ENCODE data around the gene IL4R.
"Not testable (repeated sequence)": the region's sequence is repeated elsewhere in the genome, so short reads cannot be mapped to it uniquely, and the experiment has no call there.

Gene IL4R

DNA sequence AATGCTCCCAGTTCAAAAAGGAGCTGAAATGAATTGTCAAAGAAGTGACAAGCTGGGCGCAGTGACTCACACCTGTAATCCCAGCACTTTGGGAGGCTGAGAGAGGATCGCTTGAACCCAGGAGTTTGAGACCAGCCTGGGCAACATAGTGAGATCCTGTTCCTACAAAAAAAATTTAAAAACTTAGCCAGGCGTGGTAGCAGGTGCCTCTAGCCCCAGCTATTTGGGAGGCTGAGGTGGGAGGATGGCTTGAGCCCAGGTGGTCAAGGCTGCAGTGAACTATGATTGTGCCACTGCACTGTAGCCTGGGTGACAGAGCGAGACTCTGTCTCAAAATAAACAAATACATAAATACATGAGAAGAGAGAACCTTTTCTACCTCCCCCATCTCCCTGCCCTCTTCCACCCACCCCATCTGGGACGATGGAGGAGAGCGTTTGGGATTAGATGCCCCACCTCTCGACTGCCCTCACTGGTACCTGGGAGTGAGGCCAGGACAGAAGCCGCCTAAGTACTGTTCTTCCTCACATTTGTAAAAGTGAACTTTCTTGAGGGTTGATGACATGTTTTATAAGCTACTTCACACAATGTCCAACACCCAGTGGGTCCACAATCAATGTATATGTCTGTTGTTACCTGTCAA, 2.4 kb downstream of the IL4R start:
- DNase-seq: no peak

DNA sequence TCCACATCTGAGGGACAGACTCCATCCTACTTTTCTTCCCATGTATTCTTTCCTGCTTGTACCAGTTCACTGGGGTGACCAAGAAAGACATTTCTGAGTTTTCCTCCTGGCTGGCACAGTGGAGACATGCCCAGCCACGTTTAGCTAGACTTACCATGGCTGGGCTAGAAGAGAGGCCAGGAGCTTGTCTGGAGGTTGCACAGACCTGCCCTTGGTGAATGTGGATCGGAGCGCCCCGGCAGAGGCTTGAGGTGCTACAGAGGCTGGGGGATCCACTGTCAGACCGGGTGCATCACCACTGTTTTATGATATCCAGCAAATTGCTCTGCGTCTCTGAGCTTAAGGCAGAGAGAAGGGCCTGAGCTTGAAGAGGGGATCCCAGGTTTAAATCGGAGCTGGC, 3.5 kb downstream of the IL4R start:
- no peak for DNase-seq

DNA sequence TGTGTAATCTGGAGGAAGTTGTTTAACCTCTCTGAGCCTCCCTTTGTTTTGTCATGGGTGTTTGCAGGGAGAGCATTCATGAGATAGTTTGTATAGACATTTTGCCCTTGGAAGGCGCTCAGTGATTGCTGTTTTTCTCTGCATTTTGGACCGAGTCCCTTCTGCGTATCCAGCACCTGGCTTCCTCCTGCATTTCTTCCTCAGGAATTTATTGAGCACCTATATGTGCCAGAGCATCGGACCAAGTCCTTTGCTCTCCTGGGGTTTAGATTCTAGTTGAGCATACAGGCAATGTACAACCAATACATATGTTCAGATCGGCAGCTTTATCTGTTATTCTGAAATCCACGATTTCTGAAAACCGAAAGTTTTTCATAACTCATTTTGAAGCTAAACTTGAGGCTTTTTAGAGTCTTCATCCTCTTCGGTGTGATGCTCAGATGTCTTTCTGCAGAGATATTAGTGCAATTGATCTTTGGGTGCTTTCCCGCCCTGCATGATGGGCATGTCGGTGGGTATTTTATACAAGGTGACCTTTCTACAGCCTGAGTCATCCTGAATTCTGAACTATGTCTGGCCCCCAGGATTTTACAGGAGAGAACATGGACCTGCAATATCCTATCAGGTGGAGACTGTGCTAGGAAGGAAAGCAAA, 4.1 kb downstream of the IL4R start:
- DNase-seq: no peak

DNA sequence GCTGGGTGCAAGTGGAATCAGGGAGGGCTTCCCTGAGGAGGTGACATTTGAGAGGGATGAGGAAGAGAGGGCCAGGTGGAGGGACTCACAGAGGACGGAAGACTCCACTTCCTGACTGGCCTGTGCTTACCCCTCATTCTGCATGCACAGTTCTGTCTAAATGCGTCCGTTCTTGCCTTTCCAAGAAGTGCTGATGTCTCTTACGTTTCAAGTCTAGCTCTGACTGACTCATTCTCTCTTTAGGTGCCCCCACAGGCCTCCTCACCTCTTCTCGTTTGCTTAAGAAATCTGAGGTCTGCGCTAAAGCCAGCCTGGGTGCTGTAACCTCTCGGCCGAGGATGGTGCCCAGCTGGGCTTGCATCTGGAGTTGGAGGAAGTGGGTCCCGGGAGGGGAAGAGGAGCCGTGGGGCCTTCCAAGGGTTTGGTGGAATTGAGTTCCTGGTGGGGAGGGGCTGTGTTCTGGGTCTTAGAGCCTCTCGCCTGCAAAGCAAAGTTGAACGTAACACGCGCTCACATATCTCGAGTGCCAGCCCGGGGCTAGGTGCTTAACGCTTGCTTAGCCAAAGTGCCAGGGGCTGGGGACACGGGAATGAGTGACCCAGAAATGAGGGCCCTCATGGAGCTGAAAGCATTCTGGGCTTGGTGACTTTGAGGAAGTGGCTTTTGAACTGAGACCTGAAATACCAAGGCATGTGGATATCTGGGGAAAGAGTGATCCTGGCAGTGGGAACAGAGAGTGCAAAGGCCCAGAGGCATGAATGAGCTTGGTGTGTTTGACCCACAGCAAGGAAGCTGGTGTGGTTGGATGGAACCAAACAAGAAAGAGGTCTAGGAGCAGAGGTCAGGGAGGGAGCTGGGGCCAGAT, 4.8 kb downstream of the IL4R start:
- DNase-seq: no peak

DNA sequence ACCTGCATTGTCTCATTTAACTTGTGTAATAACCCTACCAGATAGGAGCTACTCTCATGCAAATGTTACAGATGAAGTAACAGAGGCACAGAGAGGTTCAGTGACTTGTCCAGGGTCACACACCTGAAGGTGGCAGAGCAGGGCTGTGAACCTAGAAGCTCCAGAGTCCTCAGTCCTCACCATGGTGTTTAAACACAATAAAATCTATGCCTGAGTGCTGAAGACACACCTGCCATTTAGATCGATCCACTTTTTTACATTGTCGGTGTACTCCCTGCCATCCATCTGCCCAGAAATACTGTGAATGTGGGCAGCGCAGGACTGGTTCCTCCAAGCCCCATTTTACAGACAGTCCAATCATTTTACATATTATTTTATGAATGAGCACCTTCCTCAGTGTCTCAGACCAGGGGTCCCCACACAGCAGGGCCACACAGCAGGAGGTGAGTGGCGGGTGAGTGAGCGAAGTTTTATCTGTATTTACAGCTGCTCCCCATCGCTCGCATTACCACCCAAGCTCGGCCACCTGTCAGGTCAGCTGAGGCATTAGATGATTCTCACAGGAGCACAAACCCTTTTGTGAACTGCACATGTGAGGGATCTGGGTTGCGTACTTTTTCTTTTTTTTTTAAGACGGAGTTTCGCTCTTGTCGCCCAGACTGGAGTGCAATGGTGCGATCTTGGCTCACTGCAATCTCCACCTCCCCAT, 5.6 kb downstream of the IL4R start:
- no peak for DNase-seq

DNA sequence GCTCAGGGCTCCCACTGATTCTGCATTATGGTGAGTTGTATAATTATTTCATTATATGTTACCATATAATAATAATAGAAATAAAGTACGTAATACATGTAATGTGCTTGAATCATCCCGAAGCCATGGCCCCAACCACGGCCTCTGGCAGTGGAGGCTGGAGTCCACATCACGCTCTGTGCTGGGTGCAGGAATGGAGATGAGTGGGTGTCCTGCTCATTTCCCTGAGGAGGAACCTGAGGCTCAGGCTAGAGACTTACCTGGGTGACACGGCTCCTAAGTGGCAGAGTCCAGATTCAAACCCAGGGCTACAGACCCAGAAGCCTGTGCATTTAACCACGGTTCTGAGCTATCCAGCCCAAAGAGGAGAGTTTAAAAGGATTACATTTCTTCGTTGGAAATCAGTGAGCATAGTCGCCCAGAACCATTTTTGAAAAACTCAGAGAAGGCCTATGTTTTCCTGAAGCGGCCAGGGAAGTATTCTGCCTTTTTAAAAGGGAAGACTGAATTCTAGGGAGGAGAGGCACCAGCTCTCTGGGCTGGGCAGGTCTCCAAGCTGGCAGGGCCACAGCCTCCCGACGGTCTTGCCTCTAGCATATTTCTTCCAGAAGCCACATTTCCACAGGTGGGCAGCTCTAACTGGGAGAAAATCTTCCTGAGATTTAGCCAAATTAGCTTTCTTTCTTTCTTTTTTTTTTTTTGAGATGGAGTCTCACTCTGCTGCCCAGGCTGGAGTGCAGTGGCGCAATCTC, 6.7 kb downstream of the IL4R start:
- no peak for DNase-seq

DNA sequence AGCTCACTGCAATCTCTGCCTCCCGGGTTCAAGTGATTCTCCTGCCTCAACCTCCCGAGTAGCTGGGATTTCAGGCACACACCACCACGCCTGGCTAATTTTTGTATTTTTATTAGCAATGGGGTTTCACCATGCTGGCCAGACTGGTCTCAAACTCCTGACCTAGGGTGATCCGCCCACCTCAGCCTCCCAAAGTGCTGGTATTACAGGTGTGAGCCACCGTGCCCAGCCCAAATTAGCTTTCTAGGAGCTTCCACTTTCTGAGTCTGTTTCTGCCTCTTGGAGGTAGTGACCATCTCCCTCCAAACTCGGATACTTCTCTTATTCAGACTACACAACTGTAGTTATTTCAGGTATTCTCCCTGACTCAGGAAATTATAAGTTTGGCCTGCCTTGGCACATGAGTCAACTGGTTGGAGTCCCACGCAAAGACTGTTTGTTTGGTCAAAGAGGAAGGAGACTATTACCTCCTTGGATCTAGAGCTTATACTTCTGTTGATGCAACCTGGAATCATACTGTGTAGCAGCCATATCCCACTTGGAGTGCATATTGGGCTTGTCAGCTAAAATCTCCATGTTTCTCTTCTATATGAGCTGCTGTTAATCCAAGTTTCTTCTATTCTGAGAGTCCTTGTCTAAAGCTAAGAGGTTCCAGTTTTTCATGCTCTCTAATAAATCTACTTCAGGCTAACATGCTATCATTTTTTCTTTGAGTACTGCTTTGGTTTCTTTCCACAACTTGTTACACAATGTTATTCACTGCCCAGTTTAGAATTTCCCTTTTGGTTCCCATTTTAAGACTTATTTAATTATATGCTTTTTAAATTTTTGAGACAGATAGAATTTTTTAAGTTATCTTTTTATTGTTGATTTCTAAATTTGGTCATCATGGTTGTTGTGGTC, 7.5 kb downstream of the IL4R start:
- DNase-seq: no peak

DNA sequence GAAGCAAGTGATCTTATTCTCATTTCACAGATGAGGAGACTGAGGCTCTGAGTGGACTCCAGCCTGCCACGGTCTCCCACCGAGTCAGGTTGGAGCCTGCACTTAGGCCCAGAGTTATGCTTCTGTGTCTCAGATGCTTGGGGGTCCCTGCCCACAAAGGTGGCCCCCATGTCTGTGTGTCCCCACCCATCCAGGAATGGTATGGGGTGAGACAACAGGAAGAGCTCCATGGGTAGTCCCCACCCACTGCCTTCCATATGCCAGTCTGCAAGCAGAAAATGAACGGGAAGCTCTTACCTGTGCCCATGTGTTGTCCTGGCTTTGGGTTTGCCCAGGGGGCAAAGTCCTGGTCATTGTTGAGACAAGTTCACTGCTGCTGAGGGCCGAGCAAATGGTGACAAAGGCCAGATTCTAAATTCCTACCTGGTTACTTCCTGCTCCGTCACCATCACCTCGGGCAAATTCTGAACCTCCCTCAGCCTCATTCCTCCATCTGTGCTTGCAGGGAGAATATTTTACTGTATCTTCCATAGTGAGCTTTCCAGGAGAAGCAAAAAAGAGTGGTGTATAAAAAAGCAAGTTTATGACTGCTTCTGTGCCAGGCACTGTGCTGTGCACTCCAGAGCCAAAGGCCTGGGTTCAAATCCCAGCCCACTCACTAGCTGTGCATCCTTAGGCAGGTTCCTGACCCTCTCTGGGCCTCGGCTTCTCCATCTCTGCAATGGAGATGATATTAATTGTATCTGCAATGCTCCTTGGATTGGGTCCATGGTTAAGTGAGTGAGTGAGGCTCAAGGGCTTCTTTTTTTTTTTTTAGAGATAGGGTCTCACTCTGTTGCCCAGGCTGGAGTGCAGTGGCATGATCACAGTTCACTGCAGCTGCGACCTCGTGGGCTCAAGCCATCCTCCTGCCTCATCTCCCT, 9.3 kb downstream of the IL4R start:
- no peak for DNase-seq

DNA sequence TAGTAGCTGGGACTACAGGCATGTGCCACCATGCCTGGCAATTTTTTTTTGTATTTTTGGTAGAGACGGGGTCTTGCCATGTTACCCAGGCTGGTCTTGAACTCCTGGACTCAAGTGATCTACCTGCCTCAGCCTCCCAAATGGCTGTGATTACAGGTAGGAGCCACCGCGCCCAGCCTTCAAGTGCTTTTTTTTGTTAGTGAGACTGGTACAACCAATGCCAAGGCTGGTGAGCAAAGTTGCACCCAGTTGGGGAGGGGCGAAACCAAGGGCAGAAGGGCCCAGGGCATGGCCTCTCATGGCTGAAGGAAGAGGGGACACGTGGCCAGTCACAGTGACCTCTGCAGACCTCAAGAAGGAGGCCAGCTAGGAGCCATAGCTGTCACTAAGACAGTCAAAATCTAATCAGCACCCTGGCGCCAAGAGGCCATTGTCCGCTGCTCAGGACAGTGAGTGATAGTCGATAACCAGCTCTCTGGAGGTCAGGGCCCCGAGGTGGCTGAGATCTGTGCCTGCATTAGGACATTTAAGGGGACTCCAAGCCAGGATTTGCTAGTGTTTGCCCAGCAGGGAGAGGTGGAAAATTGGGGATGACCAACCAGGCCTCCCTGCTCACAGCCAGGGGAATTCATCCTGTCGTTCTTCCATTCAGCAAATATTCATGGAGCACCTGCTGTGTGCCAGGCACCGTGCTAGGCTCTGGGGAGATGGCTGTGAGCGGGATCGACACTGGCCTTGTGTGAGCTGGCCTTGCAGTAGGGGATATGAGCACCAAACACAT, 10.2 kb downstream of the IL4R start:
- no peak for DNase-seq

DNA sequence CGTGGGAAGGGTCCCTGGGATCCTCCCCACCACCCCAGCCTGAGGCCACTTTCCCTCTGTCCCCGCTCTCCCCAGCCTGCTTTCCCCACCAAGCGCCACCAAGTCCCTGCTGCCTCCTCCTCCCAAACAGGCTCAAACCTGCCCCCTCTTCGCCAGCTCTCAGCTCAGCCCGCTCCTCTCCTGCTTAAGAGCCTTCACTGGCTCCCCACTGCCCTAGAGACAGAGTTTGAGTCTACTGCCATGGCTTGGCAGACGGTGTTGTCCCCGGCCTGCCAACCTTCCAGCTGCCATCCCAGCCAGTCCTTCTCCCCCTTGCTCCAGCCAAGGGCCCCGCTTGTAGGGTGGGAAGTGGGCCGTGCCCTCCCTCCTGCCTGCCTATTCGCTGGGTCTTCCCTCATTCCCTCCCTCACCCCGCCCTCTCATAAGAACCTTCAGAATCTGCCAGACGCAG, 11.1 kb downstream of the IL4R start:
- DNase-seq: no peak

DNA sequence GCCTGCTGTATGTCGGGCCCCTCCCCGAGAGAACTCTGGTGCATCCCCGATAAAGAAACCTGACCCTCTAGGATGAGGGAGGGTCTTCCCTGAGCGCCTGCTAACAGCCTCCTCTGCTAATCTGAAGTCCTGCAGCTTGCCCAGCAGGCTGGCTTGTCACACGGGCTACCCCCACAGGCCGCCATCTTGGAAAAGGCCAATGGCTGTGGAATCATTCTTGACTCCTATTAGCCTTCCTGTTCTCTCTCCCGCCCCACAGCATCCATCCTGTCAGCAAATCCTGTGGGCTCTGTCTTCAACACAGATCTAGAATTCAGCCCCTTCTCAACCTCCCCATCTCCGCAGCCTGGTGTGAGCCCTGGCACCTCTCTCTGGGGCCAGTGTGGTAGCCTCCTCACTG, 12.0 kb downstream of the IL4R start:
- DNase-seq: no peak

DNA sequence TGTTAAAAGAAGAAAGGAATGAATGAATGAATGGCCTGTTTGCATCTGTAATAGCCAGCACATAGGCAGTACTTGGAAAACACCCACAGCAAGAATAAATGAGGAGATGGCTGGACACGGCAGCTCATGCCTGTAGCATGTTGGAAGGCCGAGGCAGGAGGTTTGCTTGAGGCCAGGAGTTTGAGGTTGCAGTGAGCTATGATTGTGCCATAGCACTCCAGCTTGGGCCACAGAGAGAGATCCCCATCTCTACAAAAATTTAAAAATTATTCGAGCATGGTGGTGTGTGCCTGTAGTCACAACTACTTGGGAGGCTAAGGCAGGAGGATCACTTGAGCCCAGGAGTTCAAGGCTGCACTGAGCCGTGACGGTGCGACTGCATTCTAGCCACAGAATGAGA, 12.5 kb downstream of the IL4R start:
- no peak for DNase-seq

DNA sequence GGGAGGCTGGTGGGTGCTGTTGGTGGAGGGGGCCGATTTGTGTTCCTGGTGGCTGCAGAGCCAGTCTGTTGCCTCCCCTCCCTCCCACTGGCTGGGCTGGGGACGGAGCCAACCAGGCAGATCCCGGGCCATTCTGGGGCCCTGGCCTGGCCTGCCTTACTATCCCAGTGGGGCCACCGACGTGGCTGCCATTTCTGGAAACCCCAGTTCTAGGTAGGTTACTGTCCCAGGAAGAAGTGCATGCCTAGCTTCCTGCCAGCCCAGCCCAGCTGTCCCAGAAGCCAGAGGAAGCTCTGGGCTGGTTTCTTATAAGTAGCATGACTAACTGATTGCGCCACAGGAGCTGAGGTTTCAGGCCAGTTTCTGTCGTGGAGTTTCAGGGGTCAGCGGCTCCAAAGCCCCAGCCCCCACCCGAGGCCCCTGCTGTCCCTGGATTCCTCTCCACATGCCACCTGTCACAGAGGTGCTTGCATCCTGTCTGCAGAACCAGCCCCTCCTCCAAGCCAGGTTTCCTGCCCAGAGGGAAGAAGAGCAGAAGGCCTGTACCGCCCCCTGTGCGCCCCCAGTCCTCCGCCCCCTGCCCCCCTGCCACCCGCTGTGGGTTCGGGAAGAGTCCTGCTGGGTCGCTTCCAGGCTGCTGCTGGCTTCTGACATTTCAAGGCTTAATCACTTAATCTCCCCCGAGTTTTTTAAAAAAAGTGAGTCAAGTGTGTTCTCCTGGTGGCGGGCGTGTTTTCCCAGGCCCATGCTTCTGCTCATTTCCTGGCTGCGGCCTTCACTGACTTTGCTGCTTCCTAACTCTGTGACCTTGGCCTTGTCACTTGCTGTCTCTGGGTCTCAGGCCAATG, 13.2 kb downstream of the IL4R start:
- no peak for DNase-seq

DNA sequence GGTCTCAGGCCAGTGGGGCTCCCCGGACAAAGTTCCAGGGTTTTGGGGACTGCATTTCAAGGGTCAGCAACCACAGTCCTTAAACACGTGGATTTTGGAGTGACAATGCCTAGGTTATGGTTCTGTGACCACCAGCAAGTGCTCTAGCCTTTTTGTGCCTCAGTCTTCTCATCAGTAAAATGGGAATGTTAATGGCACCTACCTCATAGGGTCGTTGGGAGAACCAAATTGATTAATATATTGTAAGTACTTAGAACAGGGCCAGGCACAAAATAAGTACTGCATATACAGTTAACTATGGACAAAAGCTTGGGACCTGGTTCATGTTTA, 13.8 kb downstream of the IL4R start:
- DNase-seq: no peak

DNA sequence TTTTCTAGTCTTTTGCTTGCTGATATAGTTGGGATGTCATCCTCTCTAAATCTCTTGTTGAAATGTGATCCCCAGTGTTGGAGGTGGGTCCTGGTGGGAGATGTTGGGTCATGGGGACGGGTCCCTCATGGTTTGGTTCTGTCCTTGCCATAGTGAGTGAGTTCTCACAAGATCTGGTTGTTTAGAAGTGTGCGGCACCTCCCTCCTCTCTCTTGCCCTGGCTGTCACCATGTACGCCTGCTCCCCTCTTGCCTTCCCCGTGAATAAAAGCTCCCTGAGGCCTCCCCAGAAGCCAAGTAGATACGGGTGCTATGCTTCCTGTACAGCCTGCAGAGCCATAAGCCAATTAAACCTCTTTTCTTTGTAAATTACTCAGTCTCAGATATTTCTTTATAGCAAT, 15.2 kb downstream of the IL4R start:
- DNase-seq: no peak

DNA sequence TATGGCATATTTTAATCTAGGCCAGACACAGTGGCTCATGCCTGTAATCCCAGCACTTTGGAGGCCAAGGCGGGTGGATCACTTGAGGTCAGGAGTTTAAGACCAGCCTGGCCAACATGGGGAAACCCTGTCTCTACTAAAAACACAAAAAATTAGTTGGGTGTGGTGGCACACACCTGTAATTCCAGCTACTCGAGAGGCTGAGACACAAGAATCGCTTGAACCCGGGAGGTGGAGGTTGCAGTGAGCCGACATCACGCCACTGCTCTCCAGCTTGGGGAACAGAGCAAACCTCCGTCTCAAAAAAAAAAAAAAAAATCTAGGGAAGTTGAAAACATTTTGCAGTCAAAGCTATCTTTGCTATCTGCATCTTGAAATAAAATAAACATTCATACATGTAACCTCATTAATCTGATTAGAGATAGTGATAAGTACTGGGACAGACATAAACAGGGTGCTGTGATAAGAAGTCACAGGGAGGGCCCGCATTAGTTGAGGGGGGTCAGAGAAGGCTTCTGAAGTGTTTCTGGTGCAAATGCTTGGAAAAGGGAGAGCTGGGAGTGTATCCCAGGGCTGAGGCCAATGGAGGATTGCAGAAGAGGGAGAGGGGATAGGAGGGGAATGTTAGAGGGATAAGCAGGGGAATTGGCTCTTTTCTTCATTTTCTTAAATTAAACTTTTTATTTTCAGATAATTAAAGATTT, 15.8 kb downstream of the IL4R start:
- DNase-seq: not testable (repeated sequence)

DNA sequence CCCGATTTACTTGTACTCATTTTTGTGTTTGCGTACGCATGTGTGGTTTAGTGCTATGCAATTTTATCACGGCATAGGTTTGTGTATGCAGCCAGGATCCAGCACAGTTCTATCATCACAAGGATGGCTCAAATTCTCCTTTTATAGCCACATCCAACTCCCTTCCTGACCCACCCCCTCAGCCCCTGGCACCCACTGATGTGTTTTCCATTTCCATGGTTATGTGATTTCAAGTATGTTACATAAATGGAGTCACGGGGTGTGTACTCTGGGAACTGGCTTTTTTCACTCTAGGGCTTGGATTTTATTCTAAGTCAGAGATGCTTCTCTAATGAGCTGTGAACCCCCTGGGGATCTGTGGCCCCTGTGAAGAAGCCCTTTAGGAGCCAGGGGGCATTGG, 16.8 kb downstream of the IL4R start:
- DNase-seq: no peak

DNA sequence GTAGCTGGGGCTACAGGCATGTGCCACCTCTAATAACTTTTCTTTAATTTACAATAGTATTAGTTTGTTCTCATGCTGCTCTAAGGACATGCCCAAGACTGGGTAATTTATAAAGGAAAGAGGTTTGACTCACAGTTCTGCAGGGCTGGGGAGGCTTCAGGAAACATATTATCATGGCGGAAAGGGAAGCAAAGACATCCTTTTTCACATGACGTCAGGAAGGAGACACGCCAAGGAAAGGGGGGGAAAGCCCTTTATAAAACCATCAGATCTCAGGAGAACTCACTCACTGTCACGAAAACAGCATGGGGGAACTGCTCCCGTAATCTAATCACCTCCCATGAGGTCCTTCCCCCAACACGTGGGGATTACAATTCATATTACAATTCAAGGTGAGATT, 18.3 kb downstream of the IL4R start:
- DNase-seq: no peak
